Stimulated activated CD4-positive, alpha-beta T cell treated with anti-CD3 and anti-CD28 coated beads, TNF-alpha, amount 100 ng/mL, for 24 hours (primary cell): ENCODE data around the gene HKDC1.
"Not testable (repeated sequence)": the region's sequence is repeated elsewhere in the genome, so short reads cannot be mapped to it uniquely, and the experiment has no call there.

Experiments
- DNase-seq, 3 experiments: peaks; one replicate each; pipeline ENCODE4 v3.0.0-alpha.2; 2020; ENCODE audit warnings: low read depth in 3 of 3

Gene HKDC1

DNA sequence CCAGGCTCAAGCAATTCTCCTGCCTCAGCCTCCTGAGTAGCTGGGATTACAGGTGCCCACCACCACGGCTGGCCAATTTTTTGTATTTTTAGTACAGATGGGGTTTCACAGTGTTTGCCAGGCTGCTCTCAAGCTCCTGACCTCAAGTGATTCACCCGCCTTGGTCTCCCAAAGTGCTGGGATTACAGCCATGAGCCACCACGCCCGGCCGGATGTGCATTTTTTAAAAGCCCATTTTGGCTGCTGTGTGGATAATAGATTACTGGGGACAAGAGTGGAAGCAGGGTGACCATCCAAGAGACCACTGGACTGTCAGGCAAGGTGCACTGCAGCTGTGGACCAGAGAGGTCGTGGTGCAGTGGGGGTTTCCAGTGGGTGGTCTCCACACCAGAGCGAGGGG, 21.4 kb downstream of the HKDC1 start:
- DNase-seq = no peak

DNA sequence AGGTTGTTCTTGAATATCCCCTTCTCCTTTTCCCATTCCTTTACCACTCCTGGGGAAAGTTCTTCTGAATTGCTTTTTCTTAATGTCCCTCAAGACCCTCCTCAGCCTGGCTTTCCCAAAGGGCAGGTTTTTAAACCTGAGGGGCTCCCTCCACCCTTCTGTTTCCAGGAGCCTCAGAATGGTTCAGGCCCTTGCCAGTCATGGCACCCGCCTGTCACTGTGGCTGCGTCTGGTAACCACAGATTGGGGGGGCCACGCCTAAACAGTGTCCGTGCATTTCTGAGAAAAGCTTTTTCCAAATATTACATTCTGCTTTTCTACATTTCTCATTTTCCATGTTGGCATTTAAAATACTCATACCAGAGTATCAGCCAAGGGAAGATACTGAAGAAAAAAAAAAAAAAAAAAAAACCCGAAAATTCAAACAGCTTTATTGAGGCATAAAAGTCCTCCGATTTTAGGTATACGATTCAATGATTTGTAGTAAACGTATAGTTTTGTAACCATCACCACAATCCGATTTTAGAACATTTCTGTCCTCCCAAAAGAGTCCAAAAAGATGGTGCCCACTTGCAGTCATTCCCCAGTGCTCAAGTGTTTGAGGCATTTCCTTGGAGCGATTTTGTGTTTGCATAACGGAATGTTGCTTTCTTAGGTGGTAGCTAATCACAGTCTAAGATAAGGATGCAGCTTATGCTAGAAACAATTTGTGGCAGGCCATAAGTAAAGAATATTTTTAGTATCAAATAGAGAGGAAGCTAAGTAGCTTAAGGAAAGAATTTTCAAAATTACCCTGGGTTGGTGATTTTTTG, 22.1 kb downstream of the HKDC1 start:
- no peak for DNase-seq

DNA sequence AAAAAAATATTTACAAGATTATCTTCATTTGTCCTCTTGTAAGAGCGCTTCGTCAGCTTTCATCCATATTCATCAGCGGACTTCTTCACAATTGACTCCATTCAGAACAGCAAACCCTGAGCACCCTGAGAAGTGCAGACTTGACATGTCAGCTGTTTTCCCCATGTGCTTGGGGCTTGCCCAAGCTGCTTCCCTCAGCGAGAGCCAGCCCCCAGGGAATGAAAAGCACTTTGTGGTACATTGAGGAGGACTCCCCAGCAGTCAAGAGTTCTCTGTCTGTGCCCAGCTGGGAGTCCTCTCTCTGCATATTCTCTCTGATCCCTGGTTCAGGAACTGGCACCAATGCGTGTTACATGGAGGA, 22.7 kb downstream of the HKDC1 start:
- DNase-seq = no peak

DNA sequence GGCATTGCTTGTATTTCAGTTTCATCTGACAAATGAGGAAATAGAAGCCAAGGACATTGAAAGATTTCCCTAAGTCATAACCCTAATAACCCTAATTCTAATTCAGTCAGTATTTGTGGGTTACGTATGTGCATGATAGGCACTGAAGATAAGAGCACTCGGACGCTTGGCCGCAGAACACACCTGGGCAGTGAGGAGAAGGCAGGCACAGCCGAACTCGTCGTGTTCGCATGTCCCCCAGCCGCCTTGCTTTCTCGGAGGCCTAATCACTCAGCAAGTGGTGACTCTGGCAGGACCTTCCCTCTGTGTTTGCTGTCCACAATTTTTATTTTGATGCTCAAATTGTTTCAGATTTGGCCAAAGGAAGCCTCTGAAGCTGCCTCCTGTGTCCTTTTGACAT, 23.7 kb downstream of the HKDC1 start:
- no peak for DNase-seq

DNA sequence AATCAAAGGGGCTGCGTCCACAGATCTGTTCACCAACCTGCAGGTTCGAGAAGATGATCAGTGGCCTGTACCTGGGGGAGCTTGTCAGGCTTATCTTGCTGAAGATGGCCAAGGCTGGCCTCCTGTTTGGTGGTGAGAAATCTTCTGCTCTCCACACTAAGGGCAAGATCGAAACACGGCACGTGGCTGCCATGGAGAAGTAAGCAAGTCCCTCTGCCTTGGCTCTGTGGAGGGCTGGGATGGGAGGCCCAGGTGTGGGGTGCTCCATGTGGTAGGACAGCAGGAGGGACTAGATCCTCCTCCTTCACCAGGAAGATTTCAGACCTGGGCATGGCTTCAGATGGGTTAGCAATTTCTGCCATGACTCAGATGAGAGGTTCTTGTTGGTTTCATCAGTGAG, 25.9 kb downstream of the HKDC1 start:
- no peak for DNase-seq

GRCh38 chr10:69246581-69247312, 26.6 kb downstream of the HKDC1 start:
- DNase-seq = no peak

DNA sequence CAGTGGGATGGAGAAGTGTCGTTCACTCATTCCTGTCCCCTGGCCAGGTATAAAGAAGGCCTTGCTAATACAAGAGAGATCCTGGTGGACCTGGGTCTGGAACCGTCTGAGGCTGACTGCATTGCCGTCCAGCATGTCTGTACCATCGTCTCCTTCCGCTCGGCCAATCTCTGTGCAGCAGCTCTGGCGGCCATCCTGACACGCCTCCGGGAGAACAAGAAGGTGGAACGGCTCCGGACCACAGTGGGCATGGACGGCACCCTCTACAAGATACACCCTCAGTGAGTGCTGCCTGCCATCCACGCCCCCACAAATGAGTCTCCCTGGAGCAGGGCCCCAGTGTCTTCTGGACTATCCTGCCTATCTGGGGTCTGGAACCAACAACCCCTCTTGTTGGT, 27.2 kb downstream of the HKDC1 start:
- DNase-seq = no peak

DNA sequence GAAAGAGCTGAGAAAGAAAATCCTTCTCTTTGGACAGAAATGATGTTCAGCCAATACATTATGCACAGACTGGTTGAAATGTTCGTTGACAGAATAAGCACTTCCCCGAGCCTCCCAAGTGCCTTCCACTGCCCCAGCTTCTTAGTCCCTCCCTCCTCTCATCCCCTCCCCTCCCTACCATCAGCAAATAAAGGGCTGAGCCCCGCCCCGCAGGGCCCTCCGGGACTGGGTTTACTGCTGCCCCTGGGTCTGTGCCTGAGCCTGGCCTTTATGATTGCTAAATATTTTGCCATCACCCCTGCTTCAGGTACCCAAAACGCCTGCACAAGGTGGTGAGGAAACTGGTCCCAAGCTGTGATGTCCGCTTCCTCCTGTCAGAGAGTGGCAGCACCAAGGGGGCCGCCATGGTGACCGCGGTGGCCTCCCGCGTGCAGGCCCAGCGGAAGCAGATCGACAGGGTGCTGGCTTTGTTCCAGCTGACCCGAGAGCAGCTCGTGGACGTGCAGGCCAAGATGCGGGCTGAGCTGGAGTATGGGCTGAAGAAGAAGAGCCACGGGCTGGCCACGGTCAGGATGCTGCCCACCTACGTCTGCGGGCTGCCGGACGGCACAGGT, 28.1 kb downstream of the HKDC1 start:
- DNase-seq = no peak

GRCh38 chr10:69250041-69250440, 29.9 kb downstream of the HKDC1 start:
- DNase-seq = no peak

GRCh38 chr10:69251417-69251816, 31.3 kb downstream of the HKDC1 start:
- not testable (repeated sequence) for DNase-seq

DNA sequence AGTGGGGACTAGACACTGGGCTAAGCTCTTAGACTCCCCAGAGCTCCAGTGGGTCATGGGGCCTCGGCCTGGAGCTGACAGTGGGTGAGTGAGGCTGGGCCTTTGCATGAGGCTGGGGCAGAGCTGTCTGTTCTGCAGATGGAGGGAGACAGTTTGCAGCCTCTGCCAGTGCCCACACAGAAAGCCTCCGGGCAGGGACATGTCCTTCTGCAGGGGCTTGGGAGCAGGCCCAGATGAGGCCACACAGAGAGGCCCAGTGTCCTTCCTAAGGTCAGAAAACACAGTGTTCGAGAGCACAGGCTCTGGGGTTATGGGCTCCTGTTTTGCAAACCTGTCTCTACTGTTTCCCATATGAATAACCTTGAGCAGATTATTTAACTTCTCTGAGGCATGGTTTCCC, 33.0 kb downstream of the HKDC1 start:
- no peak for DNase-seq

GRCh38 chr10:69254877-69255276, 34.7 kb downstream of the HKDC1 start:
- DNase-seq = no peak

- DNase-seq = no peak
Measured at GRCh38 chr10:69259547-69260243, 39.6 kb downstream of the HKDC1 start.

GRCh38 chr10:69261184-69261583, 41.1 kb downstream of the HKDC1 start:
- DNase-seq = no peak

GRCh38 chr10:69262292-69262751, 42.2 kb downstream of the HKDC1 start:
- no peak for DNase-seq

DNA sequence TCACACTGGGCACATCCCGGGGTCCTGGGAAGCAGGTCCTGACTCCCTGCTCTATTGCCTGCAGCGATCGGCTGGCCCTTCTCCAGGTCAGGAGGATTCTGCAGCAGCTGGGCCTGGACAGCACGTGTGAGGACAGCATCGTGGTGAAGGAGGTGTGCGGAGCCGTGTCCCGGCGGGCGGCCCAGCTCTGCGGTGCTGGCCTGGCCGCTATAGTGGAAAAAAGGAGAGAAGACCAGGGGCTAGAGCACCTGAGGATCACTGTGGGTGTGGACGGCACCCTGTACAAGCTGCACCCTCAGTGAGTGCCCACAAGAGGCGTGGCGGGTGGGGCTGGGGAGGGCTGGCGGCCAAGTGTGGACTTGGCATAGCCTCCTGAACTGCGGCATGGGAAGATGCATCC, 45.4 kb downstream of the HKDC1 start:
- DNase-seq = no peak

GRCh38 chr10:69268761-69269416, 48.8 kb downstream of the HKDC1 start:
- no peak for DNase-seq

DNA sequence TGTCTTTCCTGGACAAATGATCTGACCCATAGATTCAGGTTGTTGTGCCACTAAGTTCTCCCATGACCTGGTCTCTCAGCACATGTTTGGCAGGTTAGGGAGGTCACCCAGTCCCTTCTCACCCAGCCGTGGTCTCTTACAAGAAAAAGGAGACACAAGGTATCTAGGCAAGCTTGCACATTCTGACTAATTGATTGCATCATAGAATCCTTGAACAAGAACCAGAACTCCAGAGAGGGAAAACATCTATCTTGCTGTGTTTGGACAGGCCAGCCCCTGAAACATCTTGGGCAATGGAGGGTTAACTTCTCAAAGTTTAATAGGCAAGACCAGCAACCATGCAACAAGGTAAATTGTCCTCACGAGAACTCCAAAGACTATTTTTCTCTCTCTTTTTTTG, 49.6 kb downstream of the HKDC1 start:
- no peak for DNase-seq

GRCh38 chr10:69270990-69271389, 50.9 kb downstream of the HKDC1 start:
- no peak for DNase-seq

DNA sequence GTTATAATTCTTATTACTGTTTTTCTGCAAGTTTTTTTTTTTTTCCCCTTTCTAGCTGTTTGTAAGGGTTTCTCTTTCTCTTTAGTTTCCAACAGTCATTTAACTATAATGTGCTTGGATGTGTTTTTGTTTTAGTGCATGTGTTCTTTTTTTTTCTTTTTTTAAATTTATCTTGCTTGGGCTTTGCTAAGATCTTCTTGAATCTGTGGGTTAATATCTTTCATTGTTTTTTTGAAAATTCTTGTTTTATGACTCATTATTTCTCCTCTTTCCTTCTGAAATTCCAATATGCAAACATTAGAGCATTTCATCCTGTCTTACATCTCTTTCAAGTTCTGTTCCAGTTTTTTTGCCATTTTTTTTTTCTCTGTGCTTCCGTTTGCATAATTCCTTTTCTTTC, 52.5 kb downstream of the HKDC1 start:
- DNase-seq = no peak

DNA sequence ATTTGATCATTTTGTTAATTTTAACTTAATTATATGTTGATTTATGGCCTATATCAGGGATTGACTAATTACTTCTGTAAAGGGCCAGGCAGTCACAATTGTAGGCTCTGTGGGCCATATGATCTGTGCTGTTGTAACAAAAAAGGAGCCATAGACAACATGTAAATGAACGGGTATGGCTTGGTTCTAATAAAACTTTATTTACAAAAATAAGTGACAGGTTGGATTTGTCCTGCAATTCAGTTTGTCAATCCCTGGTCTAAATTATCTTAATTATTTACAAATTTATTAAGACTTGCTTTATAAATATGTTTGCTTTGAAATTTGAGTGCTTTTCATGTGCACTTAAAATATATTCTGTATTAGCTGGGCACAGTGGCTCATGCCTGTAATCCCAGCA, 55.3 kb downstream of the HKDC1 start:
- DNase-seq = no peak

GRCh38 chr10:69276503-69276902, 56.4 kb downstream of the HKDC1 start:
- DNase-seq = no peak
